Naive B cell (primary cell): ENCODE data around the gene NINL. TPM values are rescaled to one million over a fixed set of nuclear protein-coding genes. Genes with fewer than 3 reads are reported as not detected.

ENCODE experiments used
- ATAC-seq, 2 donors: fragments of 150-1000 bp; cut with Tn5 transposase; 2 replicates each; pipeline ENCODE4 v1.10.0; 2021; ENCODE audit warnings: low read depth in 2 of 2, mild to moderate bottlenecking in 2 of 2, moderate library complexity in 2 of 2
- DNase-seq: peaks from one replicate; pipeline ENCODE4 v3.0.0; 2022
- H3K27ac Mint-ChIP-seq, 6 donors: one replicate each; pipeline ENCODE4 v1.8.0; 2020 to 2022; ENCODE audit warnings: mild to moderate bottlenecking in 6 of 6, mixed read lengths in 6 of 6, moderate library complexity in 5 of 6, inconsistent platforms in 2 of 6
- H3K27me3 Mint-ChIP-seq, 3 donors: one replicate each; pipeline ENCODE4 v1.8.0; 2021 to 2022; ENCODE audit warnings: mixed read lengths in 3 of 3, mild to moderate bottlenecking in 1 of 3
- H3K36me3 Mint-ChIP-seq, 2 donors: one replicate each; pipeline ENCODE4 v1.8.0; 2020 to 2022; ENCODE audit warnings: mixed read lengths in 2 of 2, inconsistent platforms in 1 of 2, mild to moderate bottlenecking in 1 of 2
- H3K4me1 Mint-ChIP-seq, 3 donors: one replicate each; pipeline ENCODE4 v1.8.0; 2020 to 2022; ENCODE audit warnings: mixed read lengths in 3 of 3, inconsistent platforms in 1 of 3, mild to moderate bottlenecking in 1 of 3, moderate library complexity in 1 of 3
- H3K4me3 Mint-ChIP-seq, 8 donors: one replicate each; pipeline ENCODE4 v1.8.0; 2020 to 2022; ENCODE audit warnings: mild to moderate bottlenecking in 8 of 8, mixed read lengths in 8 of 8, moderate library complexity in 8 of 8, inconsistent platforms in 2 of 8
- H3K9me3 Mint-ChIP-seq, 7 donors: one replicate each; pipeline ENCODE4 v1.8.0; 2020 to 2022; ENCODE audit warnings: mixed read lengths in 7 of 7, mild to moderate bottlenecking in 5 of 7, inconsistent platforms in 2 of 7, moderate library complexity in 1 of 7
- polyA plus RNA-seq, 6 donors: library from polyadenylated mRNA; unstranded; fragments of 300-500 nt; fragmentation: Illumina TruSeq; gene quantifications; one replicate each; pipeline ENCODE4 v1.2.3, GENCODE V29; 2021; ENCODE audit warnings: low read depth in 6 of 6

NINL gene
- polyA plus RNA-seq, 6 donors from 2014 or later, result 0.08 to 0.65 (median 0.38) TPM; not detected in 2

- H3K36me3 Mint-ChIP-seq, result no peaks in the 10 kb centered on the region
- H3K4me1 Mint-ChIP-seq, result no peaks in the 10 kb centered on the region
- no peak overlapping the region for H3K4me3 Mint-ChIP-seq
- H3K27ac Mint-ChIP-seq, result no peak overlapping the region
- ATAC-seq (no peak), DNase-seq (no peak)
- H3K27me3 Mint-ChIP-seq, result no peaks in the 10 kb centered on the region
- H3K9me3 Mint-ChIP-seq, result no peaks in the 10 kb centered on the region
Observed at GRCh38 chr20:25495189-25495824, 90.0 kb downstream of the NINL start.

GRCh38 chr20:25494506-25495188 lies 90.7 kb downstream of the NINL start:
- Mint-ChIP-seq H3K27ac (peak overlapping the region in 1 of 6 donors; percentile 30), H3K4me3 (no peak overlapping the region), H3K27me3 (no peaks in the 10 kb centered on the region), H3K36me3 (no peaks in the 10 kb centered on the region), H3K9me3 (no peaks in the 10 kb centered on the region), H3K4me1 (no peaks in the 10 kb centered on the region)
- DNase-seq, result no peak
- ATAC-seq, result no peak

- Mint-ChIP-seq H3K9me3 (no peaks in the 10 kb centered on the region), H3K4me1 (no peaks in the 10 kb centered on the region), H3K27ac (peak overlapping the region in 1 of 6 donors; percentile 30), H3K27me3 (no peaks in the 10 kb centered on the region), H3K4me3 (no peak overlapping the region), H3K36me3 (no peaks in the 10 kb centered on the region)
- DNase-seq (no peak), ATAC-seq (no peak)
Observed at GRCh38 chr20:25493748-25494505, 91.4 kb downstream of the NINL start.

- no peaks in the 10 kb centered on the region for H3K27me3 Mint-ChIP-seq
- H3K36me3 Mint-ChIP-seq, result no peaks in the 10 kb centered on the region
- DNase-seq (no peak), ATAC-seq (no peak)
- no peaks in the 10 kb centered on the region for H3K9me3 Mint-ChIP-seq
- H3K4me1 Mint-ChIP-seq, result no peaks in the 10 kb centered on the region
- no peak overlapping the region for H3K4me3 Mint-ChIP-seq
- no peak overlapping the region for H3K27ac Mint-ChIP-seq
Observed at GRCh38 chr20:25493137-25493536, 92.2 kb downstream of the NINL start.

GRCh38 chr20:25491446-25492038 lies 93.8 kb downstream of the NINL start:
- H3K4me3 Mint-ChIP-seq, result no peak overlapping the region
- H3K27ac Mint-ChIP-seq, result peak overlapping the region in 1 of 6 donors; percentile 83
- peaks cover 0 to under 1% (median 0%) of the 10 kb centered on the region in 3 donors for H3K27me3 Mint-ChIP-seq
- DNase-seq (no peak), ATAC-seq (no peak)
- H3K4me1 Mint-ChIP-seq, result no peaks in the 10 kb centered on the region
- H3K36me3 Mint-ChIP-seq, result no peaks in the 10 kb centered on the region
- H3K9me3 Mint-ChIP-seq, result no peaks in the 10 kb centered on the region

- Mint-ChIP-seq H3K9me3 (no peaks in the 10 kb centered on the region), H3K27me3 (peaks cover 0 to 5% (median 0%) of the 10 kb centered on the region in 3 donors), H3K4me1 (peaks cover 0 to 2% (median 0%) of the 10 kb centered on the region in 3 donors), H3K4me3 (no peak overlapping the region), H3K36me3 (no peaks in the 10 kb centered on the region), H3K27ac (peak overlapping the region in 1 of 6 donors; percentile 83)
- ATAC-seq (no peak), DNase-seq (no peak)
Observed at GRCh38 chr20:25490656-25491445, 94.5 kb downstream of the NINL start.

- Mint-ChIP-seq H3K27ac (no peak overlapping the region), H3K9me3 (no peaks in the 10 kb centered on the region), H3K4me3 (no peak overlapping the region), H3K4me1 (peaks cover 0 to 10% (median 5%) of the 10 kb centered on the region in 3 donors), H3K36me3 (no peaks in the 10 kb centered on the region), H3K27me3 (peaks cover 0 to 8% (median 7%) of the 10 kb centered on the region in 3 donors)
- ATAC-seq (no peak), DNase-seq (no peak)
Observed at GRCh38 chr20:25489221-25489871, 96.0 kb downstream of the NINL start.

GRCh38 chr20:25487975-25488374 lies 97.4 kb downstream of the NINL start:
- H3K4me1 Mint-ChIP-seq, result peaks cover 0 to 10% (median 5%) of the 10 kb centered on the region in 3 donors
- H3K4me3 Mint-ChIP-seq, result no peak overlapping the region
- ATAC-seq, result no peak
- DNase-seq, result no peak
- peaks cover 0 to 21% (median 11%) of the 10 kb centered on the region in 3 donors for H3K27me3 Mint-ChIP-seq
- no peaks in the 10 kb centered on the region for H3K9me3 Mint-ChIP-seq
- H3K27ac Mint-ChIP-seq, result no peak overlapping the region
- H3K36me3 Mint-ChIP-seq, result no peaks in the 10 kb centered on the region

- no peak for DNase-seq
- Mint-ChIP-seq H3K27me3 (peaks cover 0 to 21% (median 11%) of the 10 kb centered on the region in 3 donors), H3K4me3 (no peak overlapping the region), H3K27ac (no peak overlapping the region), H3K4me1 (peaks cover 0 to 10% (median 5%) of the 10 kb centered on the region in 3 donors), H3K9me3 (no peaks in the 10 kb centered on the region), H3K36me3 (no peaks in the 10 kb centered on the region)
- ATAC-seq, result no peak
Observed at GRCh38 chr20:25487306-25487705, 98.0 kb downstream of the NINL start.

- no peak for ATAC-seq
- no peak for DNase-seq
- Mint-ChIP-seq H3K9me3 (no peaks in the 10 kb centered on the region), H3K27ac (peak overlapping the region in 1 of 6 donors; percentile 40), H3K4me3 (no peak overlapping the region), H3K27me3 (peaks cover 0 to 21% (median 11%) of the 10 kb centered on the region in 3 donors), H3K36me3 (no peaks in the 10 kb centered on the region), H3K4me1 (peaks cover 0 to 10% (median 5%) of the 10 kb centered on the region in 3 donors)
Observed at GRCh38 chr20:25486377-25486776, 99.0 kb downstream of the NINL start.

GRCh38 chr20:25485872-25486271 lies 99.5 kb downstream of the NINL start:
- no peak for ATAC-seq
- H3K4me3 Mint-ChIP-seq, result no peak overlapping the region
- H3K4me1 Mint-ChIP-seq, result peaks cover 0 to 10% (median 5%) of the 10 kb centered on the region in 3 donors
- H3K27me3 Mint-ChIP-seq, result peaks cover 0 to 21% (median 11%) of the 10 kb centered on the region in 3 donors
- H3K36me3 Mint-ChIP-seq, result no peaks in the 10 kb centered on the region
- H3K27ac Mint-ChIP-seq, result peak overlapping the region in 1 of 6 donors; percentile 22
- no peaks in the 10 kb centered on the region for H3K9me3 Mint-ChIP-seq
- no peak for DNase-seq

- Mint-ChIP-seq H3K9me3 (no peaks in the 10 kb centered on the region), H3K4me3 (no peak overlapping the region), H3K36me3 (no peaks in the 10 kb centered on the region), H3K4me1 (peaks cover 0 to 10% (median 5%) of the 10 kb centered on the region in 3 donors), H3K27me3 (peaks cover 0 to 21% (median 11%) of the 10 kb centered on the region in 3 donors), H3K27ac (peak overlapping the region in 1 of 6 donors; percentile 25)
- ATAC-seq (no peak), DNase-seq (no peak)
Observed at GRCh38 chr20:25484911-25485511, 100.3 kb downstream of the NINL start.
